ENCODE data around the gene MYO1A. TPM values are rescaled to one million over a fixed set of nuclear protein-coding genes. Genes with fewer than 3 reads are reported as not detected.

Gene MYO1A
- 10 to 100 TPM in 4 of 5 donors, 1 to 10 TPM in 1; 2.7 to 97.3 (median 19.3) TPM for total RNA-seq
- polyA plus RNA-seq = 10 to 100 TPM in 1 of 3 donors, 1 to 10 TPM in 1, under 1 TPM in 1; 0.70 to 16.2 (median 1.2) TPM
- long read RNA-seq, donor 1, partial matches to known transcripts = 0 of 1 reads
- long read RNA-seq, donor 1, other reads (novel, unspliced or antisense) = 0 of 1 reads
- long read RNA-seq, donor 2, partial matches to known transcripts = 0 of 2 reads
- long read RNA-seq, donor 2, other reads (novel, unspliced or antisense) = 0 of 2 reads
- long read RNA-seq, donor 3 = 0 reads
- long read RNA-seq, donor 4 = 0 reads
- long read RNA-seq, donor 5 = 0 reads
- long read RNA-seq, donor 6, partial matches to known transcripts = 6 of 6 reads
- long read RNA-seq, donor 6, other reads (novel, unspliced or antisense) = 0 of 6 reads
- long read RNA-seq, donor 7, partial matches to known transcripts = 0 of 4 reads
- long read RNA-seq, donor 7, other reads (novel, unspliced or antisense) = 0 of 4 reads
- long read RNA-seq, donor 8 = 0 reads
- long read RNA-seq, donor 9 = 0 reads
- long read RNA-seq, donor 10, partial matches to known transcripts = 0 of 2 reads
- long read RNA-seq, donor 10, other reads (novel, unspliced or antisense) = 0 of 2 reads

- intact Hi-C loops (cut with DNase I; ENCODE audit: low total_unique reads) = no loop called here
These were observed at the start of gene MYO1A for GRCh38 chr12:57049890-57050289. Gene MYO1A, minus strand, starts transcription at chr12:57050129. Its CDS starts 1,806 bp downstream, at chr12:57048323.

DNA sequence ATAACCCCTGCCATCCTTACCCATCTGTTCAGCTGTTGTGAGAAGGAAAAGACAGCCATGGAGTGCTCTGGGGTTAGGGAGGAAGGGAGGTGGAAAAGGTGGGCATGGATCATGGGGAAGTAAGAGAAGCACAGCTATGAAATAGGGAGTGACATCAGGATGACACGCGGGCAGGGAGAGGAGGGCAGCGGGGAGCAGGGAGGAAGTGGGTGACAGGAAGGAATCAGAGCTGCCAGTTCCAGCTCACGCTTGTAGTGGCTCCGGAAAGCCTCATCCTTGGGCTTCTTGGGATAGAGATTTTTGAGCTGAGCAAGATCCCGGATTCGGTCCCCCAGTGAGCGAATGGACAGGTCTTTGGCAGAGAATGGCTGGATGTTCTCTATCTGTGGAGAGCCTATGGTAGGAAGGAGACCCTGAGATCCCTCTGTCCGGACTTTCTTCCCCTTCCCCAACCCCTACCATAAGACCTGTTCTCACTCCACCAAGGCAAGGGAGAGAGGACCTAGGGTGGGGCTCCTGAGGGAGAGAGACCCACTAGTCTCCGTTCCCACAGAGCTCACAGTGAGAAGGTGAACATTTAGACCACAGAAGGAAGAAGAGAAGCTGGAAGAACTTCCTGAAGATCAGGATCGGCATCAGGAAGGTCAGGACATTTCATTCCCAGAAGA lies 49.3 kb upstream of the MYO1A start:
- H3K4me3 ChIP-seq = no peak overlapping the region
- H3K27ac ChIP-seq = peak overlapping the region in 3 of 5 donors; percentile 10 to 50 (median 21)
- intact Hi-C loops (cut with DNase I; ENCODE audit: low total_unique reads) = no loop called here
- H3K9me3 ChIP-seq = no peaks in the 10 kb centered on the region
- H3K4me1 ChIP-seq = peaks cover 14 to 69% (median 25%) of the 10 kb centered on the region in 4 donors
- peaks cover 58 to 94% (median 90%) of the 10 kb centered on the region in 4 donors for H3K36me3 ChIP-seq
- 68 to 83% (median 79%) methylated on average over 11 of the region's 11 CpGs for WGBS, 5 donors
- no peaks in the 10 kb centered on the region for H3K27me3 ChIP-seq
- no peak for DNase-seq
- TF ChIP-seq POLR2AphosphoS5 (IDR thresholded peaks at IDR 0.05) (no peak), EP300 (IDR thresholded peaks at IDR 0.05) (no peak), POLR2A (IDR thresholded peaks at IDR 0.05) (no peak)
- TF ChIP-seq, protein P1, sequence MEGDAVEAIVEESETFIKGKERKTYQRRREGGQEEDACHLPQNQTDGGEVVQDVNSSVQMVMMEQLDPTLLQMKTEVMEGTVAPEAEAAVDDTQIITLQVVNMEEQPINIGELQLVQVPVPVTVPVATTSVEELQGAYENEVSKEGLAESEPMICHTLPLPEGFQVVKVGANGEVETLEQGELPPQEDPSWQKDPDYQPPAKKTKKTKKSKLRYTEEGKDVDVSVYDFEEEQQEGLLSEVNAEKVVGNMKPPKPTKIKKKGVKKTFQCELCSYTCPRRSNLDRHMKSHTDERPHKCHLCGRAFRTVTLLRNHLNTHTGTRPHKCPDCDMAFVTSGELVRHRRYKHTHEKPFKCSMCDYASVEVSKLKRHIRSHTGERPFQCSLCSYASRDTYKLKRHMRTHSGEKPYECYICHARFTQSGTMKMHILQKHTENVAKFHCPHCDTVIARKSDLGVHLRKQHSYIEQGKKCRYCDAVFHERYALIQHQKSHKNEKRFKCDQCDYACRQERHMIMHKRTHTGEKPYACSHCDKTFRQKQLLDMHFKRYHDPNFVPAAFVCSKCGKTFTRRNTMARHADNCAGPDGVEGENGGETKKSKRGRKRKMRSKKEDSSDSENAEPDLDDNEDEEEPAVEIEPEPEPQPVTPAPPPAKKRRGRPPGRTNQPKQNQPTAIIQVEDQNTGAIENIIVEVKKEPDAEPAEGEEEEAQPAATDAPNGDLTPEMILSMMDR (IDR thresholded peaks at IDR 0.05) = no peak

More at GRCh38 chr12:57049890-57050289, at the start of gene MYO1A:
- Histone ChIP-seq H3K36me3 (no peaks in the 10 kb centered on the region), H3K4me1 (peaks cover 0 to 34% (median 5%) of the 10 kb centered on the region in 4 donors), H3K4me3 (peak within 1 kb of the TSS in 3 of 4 donors; percentile 5 to 22 (median 5)), H3K9me3 (no peaks in the 10 kb centered on the region), H3K27me3 (no peaks in the 10 kb centered on the region), H3K27ac (peak within 1 kb of the TSS in 2 of 5 donors; percentile 10 to 25)
- DNase-seq = peak; percentile 34 to 58
- WGBS, 5 donors = 33 to 55% (median 40%) methylated on average over 2 of the region's 2 CpGs
- TF ChIP-seq EP300 (IDR thresholded peaks at IDR 0.05) (no peak), POLR2AphosphoS5 (IDR thresholded peaks at IDR 0.05) (peak in 1 of 3 donors; percentile 19)

DNA sequence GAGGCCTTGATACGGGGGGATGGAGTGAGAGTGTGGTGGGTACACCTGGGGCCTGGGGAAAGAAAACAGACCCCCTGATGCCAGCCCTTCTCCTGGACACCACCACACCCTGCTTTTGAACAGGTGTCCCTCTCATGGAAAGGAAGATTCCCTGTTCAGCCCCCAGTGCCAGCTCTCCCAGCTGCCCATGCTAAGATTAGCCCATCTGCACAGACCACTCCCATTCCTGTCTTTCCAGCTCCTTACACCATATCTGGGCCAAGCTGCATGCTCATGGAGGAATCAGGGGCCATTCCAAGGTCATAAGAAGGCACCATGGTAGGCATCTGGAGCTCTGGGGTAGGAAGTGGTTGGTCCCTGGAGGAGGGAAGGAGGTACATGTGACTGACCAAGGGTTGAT lies 48.6 kb upstream of the MYO1A start:
- DNase-seq = no peak
- WGBS, 5 donors = 80 to 96% (median 90%) methylated on average over 1 of the region's 1 CpG
- Histone ChIP-seq H3K27me3 (no peaks in the 10 kb centered on the region), H3K9me3 (no peaks in the 10 kb centered on the region), H3K4me3 (no peak overlapping the region), H3K27ac (peak overlapping the region in 2 of 5 donors; percentile 10 to 21), H3K36me3 (peaks cover 53 to 90% (median 86%) of the 10 kb centered on the region in 4 donors), H3K4me1 (peaks cover 20 to 73% (median 31%) of the 10 kb centered on the region in 4 donors)
- TF ChIP-seq POLR2A (IDR thresholded peaks at IDR 0.05) (no peak), POLR2AphosphoS5 (IDR thresholded peaks at IDR 0.05) (no peak), EP300 (IDR thresholded peaks at IDR 0.05) (no peak)
- TF ChIP-seq, protein P1 (IDR thresholded peaks at IDR 0.05) = no peak
- intact Hi-C loops (cut with DNase I; ENCODE audit: low total_unique reads) = no loop called here

DNA sequence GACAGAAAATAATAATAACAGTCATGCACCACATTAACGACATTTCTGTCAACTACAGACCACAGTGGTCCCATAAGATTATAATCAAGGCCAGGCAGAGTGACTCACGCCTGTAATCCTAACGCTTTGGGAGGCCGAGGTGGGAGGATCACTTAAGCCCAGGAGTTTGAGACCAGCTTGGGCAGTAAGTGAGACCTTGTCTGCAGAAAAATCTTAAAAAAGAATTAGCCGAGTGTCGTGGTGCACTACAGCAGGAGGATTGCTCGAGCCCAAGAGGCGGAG lies 47.6 kb upstream of the MYO1A start:
- Histone ChIP-seq H3K4me1 (peaks cover 30 to 76% (median 40%) of the 10 kb centered on the region in 4 donors), H3K27me3 (no peaks in the 10 kb centered on the region), H3K4me3 (no peak overlapping the region), H3K9me3 (no peaks in the 10 kb centered on the region), H3K27ac (peak overlapping the region in 1 of 5 donors; percentile 98), H3K36me3 (peaks cover 59 to 93% (median 87%) of the 10 kb centered on the region in 4 donors)
- TF ChIP-seq, protein P1 (IDR thresholded peaks at IDR 0.05) = no peak
- TF ChIP-seq POLR2A (IDR thresholded peaks at IDR 0.05) (no peak), EP300 (IDR thresholded peaks at IDR 0.05) (no peak), POLR2AphosphoS5 (IDR thresholded peaks at IDR 0.05) (no peak)
- no peak for DNase-seq
- intact Hi-C loops (cut with DNase I; ENCODE audit: low total_unique reads) = no loop called here
- WGBS, 5 donors = 85 to 92% (median 90%) methylated on average over 8 of the region's 8 CpGs

Data from stomach (tissue), 19 donors.